Measurements from ENCODE around the gene NKX2-1. TPM values are rescaled to one million over a fixed set of nuclear protein-coding genes. Genes with fewer than 3 reads are reported as not detected.

NKX2-1 gene
- total RNA-seq, 2 donors from 2014 or later: not detected

GRCh38 chr14:36507847-36508417, 12.1 kb downstream of the NKX2-1 start:
- Histone ChIP-seq H3K27ac (no peak overlapping the region), H3K9me3 (no peaks in the 10 kb centered on the region), H3K4me1 (ENCODE audit: control insufficient read depth in 1 of 2, low read depth in 2 of 2) (peaks cover 7 to 9% of the 10 kb centered on the region in 2 donors), H3K27me3 (replicated peaks; ENCODE audit: insufficient read depth) (peaks cover 19% of the 10 kb centered on the region), H3K36me3 (no peaks in the 10 kb centered on the region), H3K4me3 (no peak overlapping the region)
- ATAC-seq (ENCODE audit: insufficient number of reproducible peaks, low FRiP score, low read depth) (no peak), DNase-seq (ENCODE audit: low spot score) (no peak)
- TF ChIP-seq CTCF (IDR thresholded peaks at IDR 0.05): no peak

GRCh38 chr14:36506732-36507614, 13.1 kb downstream of the NKX2-1 start:
- H3K36me3 ChIP-seq: no peaks in the 10 kb centered on the region
- no peaks in the 10 kb centered on the region for H3K9me3 ChIP-seq
- H3K27me3 ChIP-seq (replicated peaks; ENCODE audit: insufficient read depth): peaks cover 19% of the 10 kb centered on the region
- peaks cover 7 to 9% of the 10 kb centered on the region in 2 donors for H3K4me1 ChIP-seq (ENCODE audit: control insufficient read depth in 1 of 2, low read depth in 2 of 2)
- no peak for ATAC-seq (ENCODE audit: insufficient number of reproducible peaks, low FRiP score, low read depth)
- H3K27ac ChIP-seq: no peak overlapping the region
- H3K4me3 ChIP-seq: no peak overlapping the region
- DNase-seq (ENCODE audit: low spot score): no peak
- TF ChIP-seq CTCF (IDR thresholded peaks at IDR 0.05): no peak

GRCh38 chr14:36505892-36506731, 13.9 kb downstream of the NKX2-1 start:
- TF ChIP-seq CTCF (IDR thresholded peaks at IDR 0.05): no peak
- H3K27me3 ChIP-seq (replicated peaks; ENCODE audit: insufficient read depth): peaks cover 19% of the 10 kb centered on the region
- H3K27ac ChIP-seq: no peak overlapping the region
- no peak for ATAC-seq (ENCODE audit: insufficient number of reproducible peaks, low FRiP score, low read depth)
- no peaks in the 10 kb centered on the region for H3K36me3 ChIP-seq
- no peak overlapping the region for H3K4me3 ChIP-seq
- peaks cover 7 to 9% of the 10 kb centered on the region in 2 donors for H3K4me1 ChIP-seq (ENCODE audit: control insufficient read depth in 1 of 2, low read depth in 2 of 2)
- DNase-seq (ENCODE audit: low spot score): no peak
- no peaks in the 10 kb centered on the region for H3K9me3 ChIP-seq

- Histone ChIP-seq H3K27me3 (replicated peaks; ENCODE audit: insufficient read depth) (peaks cover 19% of the 10 kb centered on the region), H3K9me3 (no peaks in the 10 kb centered on the region), H3K27ac (no peak overlapping the region), H3K4me3 (peak overlapping the region; percentile 13), H3K4me1 (ENCODE audit: control insufficient read depth in 1 of 2, low read depth in 2 of 2) (peaks cover 7 to 9% of the 10 kb centered on the region in 2 donors), H3K36me3 (no peaks in the 10 kb centered on the region)
- ATAC-seq (ENCODE audit: insufficient number of reproducible peaks, low FRiP score, low read depth) (no peak), DNase-seq (ENCODE audit: low spot score) (no peak)
- TF ChIP-seq CTCF (IDR thresholded peaks at IDR 0.05): no peak
These were observed 14.7 kb downstream of the NKX2-1 start for GRCh38 chr14:36505181-36505815.

Data from thoracic aorta (tissue), 2 donors.